Measurements from ENCODE around the gene COL28A1.

The COL28A1 gene

DNA sequence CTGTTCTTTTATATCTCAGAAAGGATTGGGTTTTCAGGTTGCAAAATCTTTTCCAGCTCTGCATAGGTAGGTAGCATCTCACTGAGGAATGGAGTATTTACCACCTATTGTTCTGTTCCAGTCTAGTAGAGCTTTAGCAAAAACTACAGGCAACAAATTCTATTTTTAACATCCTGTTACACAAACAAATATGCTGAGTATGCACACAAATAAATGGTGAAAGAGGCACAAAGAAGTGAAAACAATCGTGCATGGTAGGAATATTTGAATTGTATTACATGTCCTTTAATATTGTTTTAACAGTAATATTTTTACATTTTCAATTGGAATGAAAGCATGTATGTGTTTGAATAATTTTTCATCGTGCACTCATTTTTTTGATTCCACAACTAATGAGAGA is 16.5 kb upstream of the COL28A1 start:
- DNase-seq: no peak

DNA sequence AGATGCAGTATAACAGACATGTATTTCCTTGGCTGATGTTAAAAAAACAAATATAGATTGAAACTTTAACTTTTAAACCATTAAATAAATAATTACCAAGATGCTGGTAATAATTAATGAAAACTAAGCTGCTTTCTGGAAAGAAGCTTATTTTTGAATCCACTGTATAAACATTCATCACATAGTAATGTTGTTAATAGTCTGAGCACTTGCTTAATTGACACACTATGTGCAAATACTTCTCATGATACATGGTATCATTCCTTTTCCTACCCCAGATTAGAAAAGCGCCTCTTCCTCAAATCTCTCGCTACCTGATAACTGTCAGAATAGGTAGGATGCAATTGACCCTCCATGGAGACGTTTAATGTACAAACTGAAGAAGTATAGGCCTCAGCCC is 15.0 kb upstream of the COL28A1 start:
- peaks cover 0 to 13% of the 10 kb centered on the region in 2 donors for H3K36me3 Mint-ChIP-seq
- H3K9me3 Mint-ChIP-seq: no peaks in the 10 kb centered on the region
- ATAC-seq (replicated peaks) (no peak), DNase-seq (no peak)
- H3K27ac Mint-ChIP-seq: no peak overlapping the region
- H3K27me3 Mint-ChIP-seq: no peaks in the 10 kb centered on the region
- H3K4me1 Mint-ChIP-seq: no peaks in the 10 kb centered on the region
- no peak overlapping the region for H3K4me3 Mint-ChIP-seq

More for the DNA sequence above, 16.5 kb upstream of the COL28A1 start:
- Mint-ChIP-seq H3K4me3 (no peak overlapping the region), H3K4me1 (no peaks in the 10 kb centered on the region), H3K27me3 (no peaks in the 10 kb centered on the region), H3K9me3 (no peaks in the 10 kb centered on the region), H3K36me3 (peaks cover 0 to 13% of the 10 kb centered on the region in 2 donors), H3K27ac (no peak overlapping the region)
- ATAC-seq (replicated peaks): no peak

DNA sequence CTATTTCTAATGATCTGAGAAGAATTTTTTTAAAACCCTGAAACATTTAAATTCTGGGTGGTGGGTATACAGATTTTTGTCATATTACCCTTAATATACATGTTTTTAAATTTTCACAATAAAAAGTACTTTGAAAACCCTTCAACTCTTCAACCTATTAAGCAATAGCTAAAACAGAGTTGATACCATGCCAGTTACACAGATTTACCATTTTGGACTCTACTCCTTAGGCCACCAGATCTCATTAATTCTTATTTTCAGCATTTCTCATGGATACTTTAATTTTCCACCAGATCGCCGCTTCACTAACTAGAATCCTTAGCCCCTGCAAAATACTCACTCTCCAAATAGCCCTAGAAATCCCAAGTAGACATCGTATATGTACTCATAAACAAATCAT is 12.7 kb upstream of the COL28A1 start:
- ATAC-seq (replicated peaks) (no peak), DNase-seq (no peak)
- Mint-ChIP-seq H3K4me3 (no peak overlapping the region), H3K27ac (no peak overlapping the region), H3K36me3 (peaks cover 0 to 9% of the 10 kb centered on the region in 2 donors), H3K27me3 (no peaks in the 10 kb centered on the region), H3K9me3 (no peaks in the 10 kb centered on the region), H3K4me1 (no peaks in the 10 kb centered on the region)

DNA sequence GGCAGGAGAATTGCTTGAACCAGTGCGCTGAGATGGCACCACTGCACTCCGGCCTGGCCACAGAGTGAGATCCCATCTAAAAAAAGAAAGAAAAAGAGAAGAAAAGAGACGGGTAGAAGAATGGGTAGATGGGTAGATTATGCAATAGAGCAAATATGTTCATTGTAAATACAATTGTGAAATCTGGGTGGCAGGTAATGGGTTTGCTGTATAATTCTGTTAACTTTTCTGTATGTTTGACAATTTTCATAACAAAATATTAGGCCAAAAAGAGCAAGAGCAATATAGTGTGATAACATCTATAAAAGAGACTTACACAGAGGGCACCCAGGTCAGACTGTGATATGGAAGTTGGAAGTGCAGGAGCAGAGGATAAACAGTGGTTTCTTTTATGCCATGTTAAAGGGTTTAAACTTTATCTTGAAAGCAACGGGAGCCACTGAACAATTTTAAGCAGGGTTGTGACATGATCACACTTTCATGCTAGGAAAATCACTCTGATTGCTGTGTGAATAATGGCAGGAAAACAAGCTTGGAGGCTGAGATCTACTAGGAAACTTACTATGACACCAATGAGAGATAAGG is 6.7 kb upstream of the COL28A1 start:
- no peak for DNase-seq
- H3K4me3 Mint-ChIP-seq: no peak overlapping the region
- no peak for ATAC-seq (replicated peaks)
- H3K27ac Mint-ChIP-seq: no peak overlapping the region
- H3K27me3 Mint-ChIP-seq: no peaks in the 10 kb centered on the region
- no peaks in the 10 kb centered on the region for H3K36me3 Mint-ChIP-seq
- H3K9me3 Mint-ChIP-seq: no peaks in the 10 kb centered on the region
- no peaks in the 10 kb centered on the region for H3K4me1 Mint-ChIP-seq

DNA sequence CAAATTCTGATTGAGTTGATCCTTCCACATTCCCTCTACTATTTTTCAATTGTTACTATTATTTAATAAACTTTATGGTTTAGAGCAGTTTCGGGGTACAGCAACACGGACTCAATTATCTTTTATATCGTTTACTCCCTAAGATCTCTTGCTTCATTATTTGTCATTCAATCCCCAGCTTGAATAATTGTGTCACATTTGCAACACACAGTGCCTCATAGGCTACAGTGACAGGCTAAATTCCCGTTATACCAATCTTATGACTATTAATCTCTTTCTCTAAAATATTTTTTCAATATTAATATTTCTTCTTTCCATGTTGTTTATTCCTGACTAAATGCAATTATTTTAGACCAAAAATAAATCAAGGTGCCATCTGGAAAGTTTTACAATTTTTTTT is 4.0 kb upstream of the COL28A1 start:
- no peak overlapping the region for H3K27ac Mint-ChIP-seq
- ATAC-seq (replicated peaks) (no peak), DNase-seq (no peak)
- H3K27me3 Mint-ChIP-seq: peaks cover 0 to 4% of the 10 kb centered on the region in 2 donors
- H3K9me3 Mint-ChIP-seq: no peaks in the 10 kb centered on the region
- H3K36me3 Mint-ChIP-seq: no peaks in the 10 kb centered on the region
- H3K4me1 Mint-ChIP-seq: no peaks in the 10 kb centered on the region
- no peak overlapping the region for H3K4me3 Mint-ChIP-seq

DNA sequence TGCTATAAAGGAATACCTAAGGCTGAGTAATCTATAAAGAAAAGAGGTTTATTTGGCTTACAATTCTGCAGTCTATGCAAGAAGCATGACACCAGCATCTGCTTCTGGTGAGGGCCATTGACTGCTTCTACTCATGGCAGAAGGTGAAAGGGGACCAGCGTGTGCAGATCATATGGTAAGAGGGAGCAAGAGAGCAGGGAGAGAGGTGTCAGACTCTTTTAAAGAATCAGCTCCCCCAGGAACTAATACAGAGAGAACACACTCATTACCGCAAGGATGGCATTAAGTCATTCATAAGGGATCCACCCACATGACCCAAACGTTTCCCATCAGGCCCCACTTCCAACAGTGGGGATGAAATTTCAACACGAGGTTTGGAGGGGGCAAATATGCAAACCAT is 3.5 kb upstream of the COL28A1 start:
- no peak for ATAC-seq (replicated peaks)
- Mint-ChIP-seq H3K4me3 (no peak overlapping the region), H3K27me3 (peaks cover 0 to 6% of the 10 kb centered on the region in 2 donors), H3K36me3 (no peaks in the 10 kb centered on the region), H3K4me1 (no peaks in the 10 kb centered on the region), H3K9me3 (no peaks in the 10 kb centered on the region), H3K27ac (no peak overlapping the region)
- DNase-seq: no peak

DNA sequence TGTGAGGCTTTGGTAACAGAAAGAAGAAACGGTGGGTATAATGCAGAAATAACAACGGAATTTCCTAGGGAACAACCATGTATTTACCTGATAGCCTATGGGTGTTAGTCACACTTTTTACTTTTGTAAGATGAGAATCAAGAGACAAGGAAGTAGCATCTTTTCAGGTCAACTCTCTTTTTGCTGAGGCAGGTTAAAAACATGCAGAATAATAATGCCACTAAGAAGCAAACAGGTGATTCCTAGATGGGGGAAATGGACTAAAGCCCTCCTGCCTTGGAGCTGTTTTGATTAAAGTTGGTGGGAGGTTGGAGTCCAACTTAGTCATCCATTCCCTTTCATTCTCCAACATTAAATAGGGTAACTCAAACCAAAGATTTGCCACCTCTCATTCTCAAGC is 2.0 kb upstream of the COL28A1 start:
- H3K4me3 Mint-ChIP-seq: no peak overlapping the region
- ATAC-seq (replicated peaks): no peak
- no peak for DNase-seq
- H3K36me3 Mint-ChIP-seq: no peaks in the 10 kb centered on the region
- H3K9me3 Mint-ChIP-seq: no peaks in the 10 kb centered on the region
- H3K27ac Mint-ChIP-seq: no peak overlapping the region
- H3K4me1 Mint-ChIP-seq: no peaks in the 10 kb centered on the region
- peaks cover 4 to 12% of the 10 kb centered on the region in 2 donors for H3K27me3 Mint-ChIP-seq

DNA sequence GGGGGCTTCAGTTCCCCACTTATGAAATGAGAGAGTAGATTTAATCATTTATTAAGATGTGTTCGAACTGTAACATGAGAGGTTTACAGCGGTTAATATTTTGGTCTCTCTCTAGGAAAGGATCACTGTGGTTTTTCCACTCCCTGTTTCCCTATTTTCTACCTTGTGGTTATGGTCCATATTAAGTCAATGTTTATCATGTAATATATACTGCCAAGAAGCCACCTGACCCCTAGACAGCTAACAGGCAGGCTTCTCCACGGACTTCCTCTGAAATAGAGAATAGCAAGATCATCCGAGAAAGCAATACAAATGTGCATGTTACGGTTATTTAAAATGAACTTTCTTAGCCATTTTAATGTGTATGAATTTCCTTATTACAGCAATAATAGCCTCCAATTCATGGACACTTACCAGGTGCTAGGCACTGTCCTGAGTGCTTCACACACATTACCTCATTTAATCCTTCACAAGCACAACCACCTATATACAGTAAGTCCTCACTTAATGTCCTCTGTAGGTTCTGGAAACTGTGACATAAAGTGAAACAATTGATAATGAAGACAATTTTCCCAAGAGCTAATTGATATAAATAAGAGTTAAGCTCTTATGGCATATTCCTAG is 835 bp upstream of the COL28A1 start:
- no peaks in the 10 kb centered on the region for H3K4me1 Mint-ChIP-seq
- H3K4me3 Mint-ChIP-seq: no peak overlapping the region
- H3K9me3 Mint-ChIP-seq: no peaks in the 10 kb centered on the region
- DNase-seq (no peak), ATAC-seq (replicated peaks) (no peak)
- peaks cover 4 to 12% of the 10 kb centered on the region in 2 donors for H3K27me3 Mint-ChIP-seq
- no peak overlapping the region for H3K27ac Mint-ChIP-seq
- no peaks in the 10 kb centered on the region for H3K36me3 Mint-ChIP-seq

DNA sequence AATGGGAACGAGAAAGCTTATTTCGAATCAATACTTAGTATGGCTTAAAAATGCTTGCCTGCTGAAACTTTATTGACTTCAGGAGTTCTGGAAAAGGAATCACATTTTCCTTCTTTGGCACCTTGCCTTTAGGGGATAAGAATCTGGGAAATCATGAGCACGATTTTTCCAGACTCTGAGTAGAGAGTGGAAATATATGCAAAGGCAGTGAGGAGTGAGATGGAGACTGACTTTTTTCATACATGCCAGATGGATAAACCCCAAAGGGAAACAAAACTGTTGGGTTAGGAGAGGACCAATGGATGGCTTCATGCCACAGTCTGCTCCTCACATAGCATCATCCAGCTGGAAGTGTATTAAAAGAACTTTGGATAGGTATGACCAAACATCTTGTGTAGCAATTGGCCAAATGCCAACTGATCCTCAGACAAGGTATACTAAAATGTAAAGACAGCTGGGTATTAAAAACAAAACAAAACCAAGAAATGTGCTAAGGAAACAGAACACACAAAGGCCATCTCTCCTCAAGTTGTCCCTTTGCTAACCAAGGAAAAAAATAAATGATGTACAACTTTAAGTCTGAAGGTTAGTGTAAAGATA is 1.7 kb downstream of the COL28A1 start:
- H3K27ac Mint-ChIP-seq: no peak overlapping the region
- H3K9me3 Mint-ChIP-seq: no peaks in the 10 kb centered on the region
- DNase-seq (no peak), ATAC-seq (replicated peaks) (no peak)
- H3K4me1 Mint-ChIP-seq: no peaks in the 10 kb centered on the region
- H3K36me3 Mint-ChIP-seq: no peaks in the 10 kb centered on the region
- H3K27me3 Mint-ChIP-seq: peaks cover 4 to 12% of the 10 kb centered on the region in 2 donors
- no peak overlapping the region for H3K4me3 Mint-ChIP-seq

DNA sequence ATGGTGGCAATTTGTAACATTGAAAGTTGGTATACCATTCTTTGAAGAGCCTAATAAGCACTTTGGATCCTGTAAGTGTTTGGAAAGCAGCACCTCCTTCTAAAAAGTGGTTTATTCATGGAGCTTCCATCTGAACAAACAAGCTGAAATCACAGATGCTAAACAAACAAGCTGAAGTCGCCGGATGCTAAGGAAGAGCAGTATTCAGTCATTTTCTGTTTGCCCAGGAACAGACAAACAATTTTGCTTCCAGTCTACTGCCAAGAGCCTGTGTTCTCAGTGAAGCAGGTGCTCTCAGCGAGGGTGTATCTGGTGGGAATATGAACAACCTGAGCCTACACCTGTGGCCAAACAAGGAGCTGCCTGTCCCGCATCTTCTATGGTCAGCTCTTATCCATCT is 6.3 kb downstream of the COL28A1 start:
- Mint-ChIP-seq H3K4me1 (no peaks in the 10 kb centered on the region), H3K36me3 (no peaks in the 10 kb centered on the region), H3K27ac (no peak overlapping the region), H3K27me3 (peaks cover 6 to 10% of the 10 kb centered on the region in 2 donors), H3K4me3 (no peak overlapping the region), H3K9me3 (no peaks in the 10 kb centered on the region)
- no peak for ATAC-seq (replicated peaks)
- no peak for DNase-seq

DNA sequence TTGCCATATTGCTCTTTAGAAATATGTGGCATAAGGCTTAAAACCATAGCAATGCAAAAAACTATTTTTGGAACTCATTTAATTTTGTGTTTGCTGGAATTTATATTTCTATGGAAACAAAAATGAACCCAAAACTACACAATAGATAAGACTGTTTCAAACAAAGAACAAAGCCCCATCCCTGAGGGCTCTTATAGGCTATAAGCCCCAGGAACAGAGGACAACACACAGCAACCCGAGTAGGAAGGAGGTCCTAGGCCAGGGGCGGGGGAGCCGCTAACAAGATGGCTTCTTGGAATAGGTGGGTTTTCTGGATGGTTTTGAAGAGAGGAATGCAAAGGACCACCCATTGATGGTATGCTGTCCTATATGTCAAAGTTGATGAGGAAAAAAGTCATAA is 8.6 kb downstream of the COL28A1 start:
- no peaks in the 10 kb centered on the region for H3K36me3 Mint-ChIP-seq
- peaks cover 0 to 6% of the 10 kb centered on the region in 2 donors for H3K27me3 Mint-ChIP-seq
- no peaks in the 10 kb centered on the region for H3K9me3 Mint-ChIP-seq
- H3K4me3 Mint-ChIP-seq: no peak overlapping the region
- no peaks in the 10 kb centered on the region for H3K4me1 Mint-ChIP-seq
- no peak overlapping the region for H3K27ac Mint-ChIP-seq
- ATAC-seq (replicated peaks) (no peak), DNase-seq (no peak)

DNA sequence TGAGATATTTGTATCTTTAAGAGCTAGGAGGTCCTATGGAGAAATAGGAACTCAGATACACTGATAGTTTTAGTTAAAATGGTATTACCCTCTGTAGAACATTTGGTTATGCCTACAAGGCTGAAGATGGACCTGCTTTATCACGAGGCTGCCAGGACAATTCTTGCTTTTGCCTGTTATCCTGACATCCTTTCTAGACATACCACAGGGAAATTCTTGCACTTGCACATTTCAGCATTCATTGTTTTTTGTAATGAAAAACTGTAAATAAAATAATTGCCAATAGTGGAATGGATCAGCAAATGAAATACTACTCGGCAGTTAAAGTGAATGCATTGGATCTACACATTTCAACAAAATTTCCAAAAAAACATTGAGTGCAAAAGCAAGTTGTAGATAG is 9.7 kb downstream of the COL28A1 start:
- no peaks in the 10 kb centered on the region for H3K4me1 Mint-ChIP-seq
- ATAC-seq (replicated peaks) (no peak), DNase-seq (no peak)
- H3K27ac Mint-ChIP-seq: no peak overlapping the region
- no peak overlapping the region for H3K4me3 Mint-ChIP-seq
- no peaks in the 10 kb centered on the region for H3K36me3 Mint-ChIP-seq
- H3K27me3 Mint-ChIP-seq: peaks cover 0 to 6% of the 10 kb centered on the region in 2 donors
- no peaks in the 10 kb centered on the region for H3K9me3 Mint-ChIP-seq

DNA sequence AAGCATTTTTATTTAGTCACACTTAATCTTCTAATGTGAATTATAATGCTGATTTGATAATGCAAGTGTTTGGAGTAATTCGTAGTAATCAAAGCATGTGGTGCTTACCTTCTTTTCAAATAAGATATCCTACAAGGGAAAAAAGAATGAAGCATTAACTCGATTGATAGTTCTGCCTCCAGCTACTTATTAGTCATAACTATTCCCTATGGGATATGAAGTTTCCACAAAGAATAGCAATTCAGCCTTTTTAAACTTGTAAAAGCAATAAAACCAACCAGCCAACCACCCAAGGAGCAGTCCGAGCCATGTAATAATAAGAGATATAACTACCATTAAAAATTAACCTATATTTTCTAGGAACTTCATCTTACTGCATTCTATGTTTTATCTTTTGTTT is 11.6 kb downstream of the COL28A1 start:
- DNase-seq: no peak
- Mint-ChIP-seq H3K27me3 (peaks cover 0 to 6% of the 10 kb centered on the region in 2 donors), H3K36me3 (no peaks in the 10 kb centered on the region), H3K27ac (no peak overlapping the region), H3K4me3 (no peak overlapping the region), H3K9me3 (no peaks in the 10 kb centered on the region), H3K4me1 (no peaks in the 10 kb centered on the region)
- ATAC-seq (replicated peaks): no peak

DNA sequence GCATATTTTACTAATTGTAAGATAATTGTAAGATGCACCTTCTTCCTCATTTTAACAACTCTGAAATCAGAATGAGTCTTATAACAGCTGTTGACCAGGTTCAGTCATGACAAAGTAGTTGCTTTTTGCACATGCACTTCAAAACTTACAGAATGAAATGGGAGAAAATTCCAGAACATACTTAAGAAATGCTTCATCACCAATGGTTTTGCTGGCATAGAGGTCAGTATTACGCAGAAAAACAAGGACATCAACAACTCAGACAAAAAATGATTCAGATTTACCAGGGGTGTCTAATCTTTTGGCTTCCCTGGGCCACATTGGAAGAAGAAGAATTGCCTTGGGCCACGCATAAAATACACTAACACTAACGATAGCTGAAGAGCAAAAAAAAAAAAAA is 13.3 kb downstream of the COL28A1 start:
- Mint-ChIP-seq H3K27ac (no peak overlapping the region), H3K36me3 (no peaks in the 10 kb centered on the region), H3K4me1 (no peaks in the 10 kb centered on the region), H3K9me3 (no peaks in the 10 kb centered on the region), H3K27me3 (peaks cover 0 to 4% of the 10 kb centered on the region in 2 donors), H3K4me3 (no peak overlapping the region)
- no peak for DNase-seq
- no peak for ATAC-seq (replicated peaks)

DNA sequence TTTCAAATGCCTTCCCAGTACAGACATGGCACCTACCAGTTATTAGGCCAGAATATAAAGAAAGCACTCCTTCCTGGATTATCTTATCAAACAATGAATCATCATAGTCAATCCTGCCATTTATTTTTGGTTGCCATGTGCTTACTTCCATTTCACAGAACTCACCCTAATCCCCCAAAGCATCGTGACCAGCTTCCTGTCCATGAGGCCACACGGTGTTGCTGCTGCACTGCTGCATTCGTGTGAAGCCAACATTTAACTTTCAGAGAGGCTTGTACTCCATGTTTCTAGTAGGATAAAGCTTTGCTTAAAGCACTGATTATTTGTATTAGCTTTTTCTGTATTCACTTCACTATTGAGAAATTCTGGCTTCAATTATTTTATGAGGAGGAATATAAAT is 14.4 kb downstream of the COL28A1 start:
- DNase-seq (no peak), ATAC-seq (replicated peaks) (no peak)
- Mint-ChIP-seq H3K9me3 (no peaks in the 10 kb centered on the region), H3K36me3 (no peaks in the 10 kb centered on the region), H3K27ac (no peak overlapping the region), H3K27me3 (no peaks in the 10 kb centered on the region), H3K4me1 (no peaks in the 10 kb centered on the region), H3K4me3 (no peak overlapping the region)

Measured in stimulated activated naive B cell treated with anti-CD40 and anti-IgM and Interleukin-4, amounts not matched to agents 10 μg/mL and 1 μg/mL and 100 μg/mL, for 72 hours (primary cell).